Airway epithelial cell (primary cell): Measurements from ENCODE around the gene ANKIB1. TPM values are rescaled to one million over a fixed set of nuclear protein-coding genes. Genes with fewer than 3 reads are reported as not detected.

Source experiments
- total RNA-seq: library from RNA; depleted of rRNA; stranded (reverse); fragments of >200 nt; gene quantifications from 2 replicates; pipeline ENCODE4 v1.2.3, GENCODE V29; 2015

ANKIB1 gene
- 15.0 and 24.2 TPM in 2 replicates for total RNA-seq

GRCh38 chr7:92245487-92246359, at the start of gene ANKIB1, which contains the start of gene KRIT1:
ANKIB1 (plus strand) TSS chr7:92245974; CDS start chr7:92294979, 49,005 bp downstream.
KRIT1 (minus strand) TSS chr7:92245914; CDS start chr7:92242135, 3,779 bp downstream.

GRCh38 chr7:92447345-92448204, 201.8 kb downstream of the ANKIB1 start, which contains the start of gene GATAD1:
GATAD1 (plus strand) TSS chr7:92447482; CDS start chr7:92447730, 248 bp downstream.

Other genes starting within 250 kb of the ANKIB1 start
- 149 and 188 TPM in 2 replicates for gene CYP51A1, start 111.5 kb upstream of the ANKIB1 start, total RNA-seq
- gene LRRD1, start 66.8 kb upstream of the ANKIB1 start, total RNA-seq = not detected in 2 replicates
- gene KRIT1, start 60 bp upstream of the ANKIB1 start, total RNA-seq = 24.1 and 26.1 TPM in 2 replicates
- 9.0 and 13.1 TPM in 2 replicates for gene GATAD1, start 201.5 kb downstream of the ANKIB1 start, total RNA-seq
- not detected in 2 replicates for gene ERVW-1, start 232.0 kb downstream of the ANKIB1 start, total RNA-seq